Esophagus mucosa (tissue), 1 donor: ENCODE data around the gene ACTR3C. TPM values are rescaled to one million over a fixed set of nuclear protein-coding genes. Genes with fewer than 3 reads are reported as not detected.

Source experiments
- ATAC-seq: fragments of 200-7000 bp; cut with Tn5 transposase; one replicate; pipeline ENCODE4 v1.9.1; 2020
- total RNA-seq: library from RNA; stranded (reverse); gene quantifications from one replicate; pipeline ENCODE4 v1.2.4, GENCODE V29; 2023
- donor health status: DM: yes; HTN: yes; CAD: no.

ACTR3C gene
- 6.1 TPM for total RNA-seq

GRCh38 chr7:150322833-150323681 is at the start of gene ACTR3C, which contains the start of gene LRRC61:
ACTR3C (minus strand) TSS chr7:150323545; CDS start chr7:150295296, 28,249 bp downstream.
LRRC61 (plus strand) TSS chr7:150323355; CDS start chr7:150336862, 13,507 bp downstream.
- peak; percentile 63 for ATAC-seq

GRCh38 chr7:150372271-150373048 is 49.1 kb upstream of the ACTR3C start:
- no peak for ATAC-seq

GRCh38 chr7:150371996-150372270 is 48.6 kb upstream of the ACTR3C start:
- no peak for ATAC-seq

GRCh38 chr7:150371131-150371995 is 48.0 kb upstream of the ACTR3C start:
- ATAC-seq = no peak

- ATAC-seq = peak; percentile 37
These were observed 47.3 kb upstream of the ACTR3C start for GRCh38 chr7:150370612-150371071.

- peak; percentile 2 for ATAC-seq
These were observed 46.6 kb upstream of the ACTR3C start for GRCh38 chr7:150369748-150370501.

GRCh38 chr7:150368884-150369747 is 45.8 kb upstream of the ACTR3C start:
- peak; percentile 28 for ATAC-seq

GRCh38 chr7:150368096-150368883 is 44.9 kb upstream of the ACTR3C start, which contains the start of gene REPIN1:
REPIN1 (plus strand) TSS chr7:150368822; CDS start chr7:150369712, 890 bp downstream.
- peak; percentile 72 for ATAC-seq

GRCh38 chr7:150367677-150368095 is 44.3 kb upstream of the ACTR3C start:
- ATAC-seq = peak; percentile 75

GRCh38 chr7:150365673-150366398 is 42.5 kb upstream of the ACTR3C start:
- ATAC-seq = no peak

GRCh38 chr7:150365194-150365593 is 41.8 kb upstream of the ACTR3C start:
- no peak for ATAC-seq

- no peak for ATAC-seq
These were observed 40.5 kb upstream of the ACTR3C start for GRCh38 chr7:150363872-150364271.

GRCh38 chr7:150363370-150363769 is 40.0 kb upstream of the ACTR3C start:
- ATAC-seq = no peak

- ATAC-seq = no peak
These were observed 38.7 kb upstream of the ACTR3C start for GRCh38 chr7:150361807-150362621.

- no peak for ATAC-seq
These were observed 38.1 kb upstream of the ACTR3C start for GRCh38 chr7:150361402-150361801.

- ATAC-seq = no peak
These were observed 37.2 kb upstream of the ACTR3C start for GRCh38 chr7:150360363-150361058.

- ATAC-seq = no peak
These were observed 36.4 kb upstream of the ACTR3C start for GRCh38 chr7:150359622-150360362.
